ENCODE measurements around the gene AADACL4.

GRCh38 chr1:12608311-12608957, 35.5 kb upstream of the AADACL4 start:
- no peak for TF ChIP-seq CTCF (IDR thresholded peaks at IDR 0.05)
- TF ChIP-seq POLR2A (IDR thresholded peaks at IDR 0.05), result no peak

Measured in gastroesophageal sphincter (tissue), 3 donors.